Subcutaneous abdominal adipose tissue (tissue), 5 donors: ENCODE results near the gene FAM209B.
"Not testable (repeated sequence)": the region's sequence is repeated elsewhere in the genome, so short reads cannot be mapped to it uniquely, and the experiment has no call there.

ENCODE experiments used
- H3K27ac ChIP-seq: one replicate; pipeline ENCODE4 v1.7.0; 2013; ENCODE audit warnings: low read depth, mild to moderate bottlenecking, inconsistent platforms, low read length, moderate library complexity
- H3K27me3 ChIP-seq, 5 donors: one replicate each; pipeline ENCODE4 v1.7.0; 2013; ENCODE audit warnings: low read length in 5 of 5, inconsistent platforms in 1 of 5; ENCODE audit not compliant: control insufficient read depth in 5 of 5, insufficient read depth in 4 of 5
- H3K36me3 ChIP-seq, 5 donors: one replicate each; pipeline ENCODE4 v1.7.0; 2013; ENCODE audit warnings: low read length in 5 of 5; ENCODE audit not compliant: control insufficient read depth in 5 of 5, insufficient read depth in 5 of 5
- H3K4me1 ChIP-seq, 5 donors: one replicate each; pipeline ENCODE4 v1.7.0; 2013; ENCODE audit warnings: low read length in 5 of 5, mild to moderate bottlenecking in 3 of 5, moderate library complexity in 1 of 5; ENCODE audit not compliant: control insufficient read depth in 5 of 5, insufficient read depth in 5 of 5
- H3K4me3 ChIP-seq, 5 donors: one replicate each; pipeline ENCODE4 v1.7.0; 2013; ENCODE audit warnings: low read length in 5 of 5, low read depth in 1 of 5
- H3K9ac ChIP-seq, 5 donors: one replicate each; pipeline ENCODE4 v1.7.0; 2013; ENCODE audit warnings: low read length in 5 of 5, mild to moderate bottlenecking in 4 of 5, moderate library complexity in 3 of 5
- H3K9me3 ChIP-seq, 5 donors: one replicate each; pipeline ENCODE4 v1.7.0; 2013; ENCODE audit warnings: low read length in 5 of 5; ENCODE audit not compliant: control insufficient read depth in 5 of 5
- donor health status: healthy.
- donor health status: healthy.
- donor health status: healthy.
- donor health status: healthy.
- donor health status: healthy.

FAM209B gene

GRCh38 chr20:56522311-56522710, 10.7 kb upstream of the FAM209B start:
- Histone ChIP-seq H3K4me1 (peaks cover 0 to under 1% (median 0%) of the 10 kb centered on the region in 5 donors), H3K4me3 (no peak overlapping the region), H3K36me3 (peaks cover 3 to 35% (median 32%) of the 10 kb centered on the region in 5 donors), H3K9ac (no peak overlapping the region), H3K9me3 (peaks cover 0 to 21% (median 16%) of the 10 kb centered on the region in 5 donors), H3K27ac (no peak overlapping the region), H3K27me3 (no peaks in the 10 kb centered on the region)

- not testable (repeated sequence) for H3K9ac ChIP-seq, H3K27ac ChIP-seq, H3K27me3 ChIP-seq, H3K4me3 ChIP-seq, H3K4me1 ChIP-seq
- Histone ChIP-seq H3K36me3 (peaks cover 0 to 14% (median 11%) of the 10 kb centered on the region in 5 donors), H3K9me3 (peaks cover 0 to 18% (median 14%) of the 10 kb centered on the region in 5 donors)
Measured at GRCh38 chr20:56524444-56524843, 8.6 kb upstream of the FAM209B start, which contains the start of gene FAM209A. FAM209A (plus strand) TSS chr20:56524744; CDS start chr20:56524809, 65 bp downstream.

- Histone ChIP-seq H3K9me3 (no peaks in the 10 kb centered on the region), H3K27ac (no peak overlapping the region), H3K9ac (no peak overlapping the region), H3K27me3 (no peaks in the 10 kb centered on the region), H3K4me3 (no peak overlapping the region), H3K36me3 (no peaks in the 10 kb centered on the region), H3K4me1 (no peaks in the 10 kb centered on the region)
Measured at GRCh38 chr20:56527521-56527920, 5.5 kb upstream of the FAM209B start.

- H3K4me1 ChIP-seq: no peaks in the 10 kb centered on the region
- no peaks in the 10 kb centered on the region for H3K36me3 ChIP-seq
- H3K27me3 ChIP-seq: no peaks in the 10 kb centered on the region
- no peak overlapping the region for H3K9ac ChIP-seq
- H3K4me3 ChIP-seq: no peak overlapping the region
- no peak overlapping the region for H3K27ac ChIP-seq
- no peaks in the 10 kb centered on the region for H3K9me3 ChIP-seq
Measured at GRCh38 chr20:56537997-56538396, 5.0 kb downstream of the FAM209B start.

GRCh38 chr20:56540415-56540814, 7.4 kb downstream of the FAM209B start:
- Histone ChIP-seq H3K27ac (no peak overlapping the region), H3K9ac (no peak overlapping the region), H3K4me3 (no peak overlapping the region), H3K27me3 (no peaks in the 10 kb centered on the region), H3K36me3 (no peaks in the 10 kb centered on the region), H3K4me1 (no peaks in the 10 kb centered on the region), H3K9me3 (no peaks in the 10 kb centered on the region)

GRCh38 chr20:56542489-56543030, 9.5 kb downstream of the FAM209B start:
- no peaks in the 10 kb centered on the region for H3K9me3 ChIP-seq
- no peaks in the 10 kb centered on the region for H3K27me3 ChIP-seq
- no peak overlapping the region for H3K9ac ChIP-seq
- no peaks in the 10 kb centered on the region for H3K36me3 ChIP-seq
- H3K4me3 ChIP-seq: no peak overlapping the region
- no peak overlapping the region for H3K27ac ChIP-seq
- no peaks in the 10 kb centered on the region for H3K4me1 ChIP-seq

GRCh38 chr20:56551571-56551970, 18.5 kb downstream of the FAM209B start:
- Histone ChIP-seq H3K9ac (no peak overlapping the region), H3K27ac (no peak overlapping the region), H3K4me1 (peaks cover 0 to 19% (median 8%) of the 10 kb centered on the region in 5 donors), H3K27me3 (peaks cover 0 to 2% (median 0%) of the 10 kb centered on the region in 5 donors), H3K9me3 (no peaks in the 10 kb centered on the region), H3K36me3 (no peaks in the 10 kb centered on the region), H3K4me3 (no peak overlapping the region)

- Histone ChIP-seq H3K4me1 (peaks cover 0 to 19% (median 8%) of the 10 kb centered on the region in 5 donors), H3K36me3 (no peaks in the 10 kb centered on the region), H3K27me3 (peaks cover 0 to 2% (median 0%) of the 10 kb centered on the region in 5 donors), H3K27ac (no peak overlapping the region), H3K4me3 (no peak overlapping the region), H3K9ac (no peak overlapping the region), H3K9me3 (no peaks in the 10 kb centered on the region)
Measured at GRCh38 chr20:56552911-56553629, 20.0 kb downstream of the FAM209B start.

- H3K27me3 ChIP-seq: peaks cover 0 to 2% (median 0%) of the 10 kb centered on the region in 5 donors
- no peak overlapping the region for H3K4me3 ChIP-seq
- peaks cover 0 to 19% (median 8%) of the 10 kb centered on the region in 5 donors for H3K4me1 ChIP-seq
- no peak overlapping the region for H3K27ac ChIP-seq
- H3K9me3 ChIP-seq: no peaks in the 10 kb centered on the region
- H3K36me3 ChIP-seq: no peaks in the 10 kb centered on the region
- H3K9ac ChIP-seq: no peak overlapping the region
Measured at GRCh38 chr20:56554869-56555268, 21.8 kb downstream of the FAM209B start.

GRCh38 chr20:56558968-56559367, 25.9 kb downstream of the FAM209B start:
- Histone ChIP-seq H3K27ac (no peak overlapping the region), H3K27me3 (no peaks in the 10 kb centered on the region), H3K4me1 (peaks cover 0 to 10% (median 8%) of the 10 kb centered on the region in 5 donors), H3K9me3 (no peaks in the 10 kb centered on the region), H3K36me3 (no peaks in the 10 kb centered on the region), H3K9ac (no peak overlapping the region), H3K4me3 (no peak overlapping the region)
